Measurements from ENCODE around the gene SCUBE3. TPM values are rescaled to one million over a fixed set of nuclear protein-coding genes. Genes with fewer than 3 reads are reported as not detected.

The SCUBE3 gene
- total RNA-seq, 2 donors from 2014 or later, result 0.33 TPM; not detected in 1

GRCh38 chr6:35194390-35194789, 19.4 kb upstream of the SCUBE3 start:
- Histone ChIP-seq H3K36me3 (replicated peaks in 1 of 2; ENCODE audit: insufficient read depth in 1 of 2, low read depth in 2 of 2) (no peaks in the 10 kb centered on the region), H3K4me1 (no peaks in the 10 kb centered on the region), H3K4me3 (no peak overlapping the region), H3K27ac (no peak overlapping the region), H3K9me3 (no peaks in the 10 kb centered on the region), H3K27me3 (no peaks in the 10 kb centered on the region)
- DNase-seq (no peak), ATAC-seq (no peak)
- intact Hi-C loops (cut with DNase I), result no loop called here
- TF ChIP-seq POLR2A (IDR thresholded peaks at IDR 0.05), result no peak
- TF ChIP-seq, protein P1, sequence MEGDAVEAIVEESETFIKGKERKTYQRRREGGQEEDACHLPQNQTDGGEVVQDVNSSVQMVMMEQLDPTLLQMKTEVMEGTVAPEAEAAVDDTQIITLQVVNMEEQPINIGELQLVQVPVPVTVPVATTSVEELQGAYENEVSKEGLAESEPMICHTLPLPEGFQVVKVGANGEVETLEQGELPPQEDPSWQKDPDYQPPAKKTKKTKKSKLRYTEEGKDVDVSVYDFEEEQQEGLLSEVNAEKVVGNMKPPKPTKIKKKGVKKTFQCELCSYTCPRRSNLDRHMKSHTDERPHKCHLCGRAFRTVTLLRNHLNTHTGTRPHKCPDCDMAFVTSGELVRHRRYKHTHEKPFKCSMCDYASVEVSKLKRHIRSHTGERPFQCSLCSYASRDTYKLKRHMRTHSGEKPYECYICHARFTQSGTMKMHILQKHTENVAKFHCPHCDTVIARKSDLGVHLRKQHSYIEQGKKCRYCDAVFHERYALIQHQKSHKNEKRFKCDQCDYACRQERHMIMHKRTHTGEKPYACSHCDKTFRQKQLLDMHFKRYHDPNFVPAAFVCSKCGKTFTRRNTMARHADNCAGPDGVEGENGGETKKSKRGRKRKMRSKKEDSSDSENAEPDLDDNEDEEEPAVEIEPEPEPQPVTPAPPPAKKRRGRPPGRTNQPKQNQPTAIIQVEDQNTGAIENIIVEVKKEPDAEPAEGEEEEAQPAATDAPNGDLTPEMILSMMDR (IDR thresholded peaks at IDR 0.05), result no peak
- 82 to 85% methylated on average over 5 of the region's 5 CpGs for WGBS, 2 donors

GRCh38 chr6:35195120-35195780, 18.5 kb upstream of the SCUBE3 start:
- Histone ChIP-seq H3K27ac (no peak overlapping the region), H3K27me3 (no peaks in the 10 kb centered on the region), H3K9me3 (no peaks in the 10 kb centered on the region), H3K36me3 (replicated peaks in 1 of 2; ENCODE audit: insufficient read depth in 1 of 2, low read depth in 2 of 2) (no peaks in the 10 kb centered on the region), H3K4me1 (no peaks in the 10 kb centered on the region), H3K4me3 (no peak overlapping the region)
- 83 to 89% methylated on average over 3 of the region's 3 CpGs for WGBS, 2 donors
- TF ChIP-seq, protein P1 (IDR thresholded peaks at IDR 0.05), result no peak
- TF ChIP-seq POLR2A (IDR thresholded peaks at IDR 0.05), result no peak
- no peak for ATAC-seq
- intact Hi-C loops (cut with DNase I), result no loop called here
- DNase-seq, result no peak

DNA sequence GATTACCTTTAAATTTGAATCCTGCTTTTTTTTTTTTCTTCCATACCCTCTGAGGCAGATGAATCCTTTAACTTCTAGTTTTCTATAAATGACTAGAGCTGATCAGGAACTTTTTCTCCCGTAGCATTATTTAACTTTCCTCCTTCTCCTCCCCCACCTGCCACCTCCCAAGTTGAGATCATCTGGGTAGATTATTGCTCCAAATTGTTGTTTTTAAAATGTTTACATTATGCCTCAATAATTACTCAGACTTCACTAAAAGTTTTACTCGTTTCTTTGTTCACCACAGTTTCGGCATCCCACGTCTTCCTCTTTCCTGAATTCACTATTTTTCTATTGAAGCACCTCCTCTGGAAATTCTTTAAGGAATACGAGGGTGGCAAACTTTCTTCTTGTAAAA, 16.6 kb upstream of the SCUBE3 start:
- H3K27me3 ChIP-seq, result no peaks in the 10 kb centered on the region
- H3K4me1 ChIP-seq, result no peaks in the 10 kb centered on the region
- no peak overlapping the region for H3K4me3 ChIP-seq
- DNase-seq (no peak), ATAC-seq (no peak)
- WGBS, 2 donors, result 77 to 84% methylated on average over 5 of the region's 5 CpGs
- intact Hi-C loops (cut with DNase I), result no loop called here
- no peaks in the 10 kb centered on the region for H3K36me3 ChIP-seq (replicated peaks in 1 of 2; ENCODE audit: insufficient read depth in 1 of 2, low read depth in 2 of 2)
- no peak overlapping the region for H3K27ac ChIP-seq
- H3K9me3 ChIP-seq, result no peaks in the 10 kb centered on the region
- no peak for TF ChIP-seq POLR2A (IDR thresholded peaks at IDR 0.05)
- TF ChIP-seq, protein P1 (IDR thresholded peaks at IDR 0.05), result no peak

DNA sequence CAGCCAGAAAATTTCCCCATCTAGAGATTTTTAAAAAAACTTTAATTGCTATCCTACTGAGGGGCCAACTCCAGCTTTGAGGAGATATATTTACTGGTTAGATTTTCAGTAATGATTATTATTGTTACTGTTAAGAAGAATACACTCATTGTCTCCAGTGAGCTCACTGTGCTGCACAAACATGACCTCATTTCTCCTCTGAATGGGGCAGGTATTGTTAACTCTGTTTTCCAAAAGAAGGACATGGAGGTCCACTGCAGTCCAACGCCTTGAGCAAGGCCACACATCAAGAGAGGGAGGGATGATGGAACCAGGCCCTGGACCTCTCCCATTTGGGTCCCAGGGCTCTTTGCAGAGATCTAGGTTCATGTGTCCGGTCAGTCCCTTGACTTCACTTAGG, 13.9 kb upstream of the SCUBE3 start:
- DNase-seq, result no peak
- intact Hi-C loops (cut with DNase I), result no loop called here
- 86% methylated on average over 2 of the region's 2 CpGs for WGBS, 2 donors

GRCh38 chr6:35202066-35202546, 11.7 kb upstream of the SCUBE3 start:
- no peaks in the 10 kb centered on the region for H3K4me1 ChIP-seq
- no peak for DNase-seq
- WGBS, 2 donors, result 54 to 68% methylated on average over 6 of the region's 6 CpGs
- no peak for ATAC-seq
- intact Hi-C loops (cut with DNase I), result no loop called here
- no peak overlapping the region for H3K4me3 ChIP-seq
- TF ChIP-seq POLR2A (IDR thresholded peaks at IDR 0.05), result no peak
- TF ChIP-seq, protein P1 (IDR thresholded peaks at IDR 0.05), result no peak
- H3K36me3 ChIP-seq (replicated peaks in 1 of 2; ENCODE audit: insufficient read depth in 1 of 2, low read depth in 2 of 2), result no peaks in the 10 kb centered on the region
- H3K27ac ChIP-seq, result no peak overlapping the region
- no peaks in the 10 kb centered on the region for H3K27me3 ChIP-seq
- H3K9me3 ChIP-seq, result no peaks in the 10 kb centered on the region

More for the DNA sequence above, 13.9 kb upstream of the SCUBE3 start:
- Histone ChIP-seq H3K4me3 (no peak overlapping the region), H3K4me1 (no peaks in the 10 kb centered on the region), H3K27me3 (no peaks in the 10 kb centered on the region), H3K36me3 (replicated peaks in 1 of 2; ENCODE audit: insufficient read depth in 1 of 2, low read depth in 2 of 2) (no peaks in the 10 kb centered on the region), H3K9me3 (no peaks in the 10 kb centered on the region), H3K27ac (no peak overlapping the region)
- no peak for ATAC-seq
- no peak for TF ChIP-seq POLR2A (IDR thresholded peaks at IDR 0.05)

Data from body of pancreas (tissue), 4 donors.